Common myeloid progenitor, CD34-positive (primary cell): ENCODE results near the gene RAPGEF6.

Source experiments
- CTCF ChIA-PET: fragments of 350-600 bp; sonication (Branson Sonifier 250); formaldehyde crosslinking; loops from one replicate; lab custom pipeline; 2021; ENCODE audit warnings: antibody characterized with exemption; lab: Charles Lee
- POLR2A ChIA-PET: fragments of 350-600 bp; sonication (Branson Sonifier 250); formaldehyde crosslinking; loops from one replicate; lab custom pipeline; 2021; ENCODE audit warnings: antibody characterized with exemption; lab: Charles Lee
- DNase-seq, 3 donors: peaks; one replicate each; pipeline versions ENCODE4 v3.0.0 to v3.0.0-alpha.2; 2013
- H3K27ac ChIP-seq, 2 experiments: 1 replicate in 1 of 2; 2 replicates in 1 of 2; pipeline ENCODE4 v1.7.0; 2013; ENCODE audit warnings: inconsistent platforms in 2 of 2, low read length in 2 of 2, mild to moderate bottlenecking in 2 of 2, low read depth in 1 of 2, moderate library complexity in 1 of 2; ENCODE audit not compliant: severe bottlenecking in 2 of 2, insufficient read depth in 1 of 2, poor library complexity in 1 of 2
- H3K27me3 ChIP-seq, 5 experiments: replicated peaks in 2 of 5; 1 replicate in 3 of 5; 2 replicates in 2 of 5; pipeline versions ENCODE4 v1.6.1 to v1.7.0; 2013; ENCODE audit warnings: low read length in 4 of 5, mild to moderate bottlenecking in 2 of 5, moderate library complexity in 2 of 5, inconsistent platforms in 1 of 5; ENCODE audit not compliant: insufficient read depth in 5 of 5, control insufficient read depth in 4 of 5
- H3K36me3 ChIP-seq, 4 experiments: 1 replicate in 2 of 4; 2 replicates in 2 of 4; pipeline versions ENCODE4 v1.6.1 to v1.7.0; 2013; ENCODE audit warnings: low read length in 3 of 4, control low read depth in 1 of 4, mild to moderate bottlenecking in 1 of 4; ENCODE audit not compliant: control insufficient read depth in 4 of 4, insufficient read depth in 4 of 4
- H3K4me1 ChIP-seq, 4 experiments: 1 replicate in 3 of 4; 2 replicates in 1 of 4; pipeline versions ENCODE4 v1.6.1 to v1.7.1; 2013; ENCODE audit warnings: low read length in 3 of 4, mild to moderate bottlenecking in 3 of 4, control low read depth in 1 of 4, inconsistent platforms in 1 of 4, moderate library complexity in 1 of 4; ENCODE audit not compliant: control insufficient read depth in 4 of 4, insufficient read depth in 4 of 4; ENCODE audit errors: control extremely low read depth in 1 of 4
- H3K4me3 ChIP-seq, 7 experiments: 1 replicate in 4 of 7; 2 replicates in 3 of 7; pipeline versions ENCODE4 v1.5.1 to v1.7.0; 2013; ENCODE audit warnings: mild to moderate bottlenecking in 7 of 7, low read length in 6 of 7, moderate library complexity in 6 of 7, inconsistent platforms in 2 of 7, low read depth in 2 of 7, control low read depth in 1 of 7; ENCODE audit not compliant: insufficient read depth in 4 of 7, control insufficient read depth in 1 of 7; ENCODE audit errors: extremely low read depth in 1 of 7
- H3K9me3 ChIP-seq, 5 experiments: 1 replicate in 4 of 5; 2 replicates in 1 of 5; pipeline versions ENCODE4 v1.6.1 to v1.7.1; 2013; ENCODE audit warnings: low read length in 4 of 5, mild to moderate bottlenecking in 2 of 5, inconsistent platforms in 1 of 5, low read depth in 1 of 5, moderate library complexity in 1 of 5; ENCODE audit not compliant: control insufficient read depth in 4 of 5, insufficient read depth in 2 of 5; ENCODE audit errors: control extremely low read depth in 1 of 5
- WGBS: methylation state at CpG from one replicate; pipeline ENCODE4 v1.1.5; 2013; ENCODE audit not compliant: insufficient coverage; 5-methylcytosine and 5-hydroxymethylcytosine counted together

RAPGEF6 gene

DNA sequence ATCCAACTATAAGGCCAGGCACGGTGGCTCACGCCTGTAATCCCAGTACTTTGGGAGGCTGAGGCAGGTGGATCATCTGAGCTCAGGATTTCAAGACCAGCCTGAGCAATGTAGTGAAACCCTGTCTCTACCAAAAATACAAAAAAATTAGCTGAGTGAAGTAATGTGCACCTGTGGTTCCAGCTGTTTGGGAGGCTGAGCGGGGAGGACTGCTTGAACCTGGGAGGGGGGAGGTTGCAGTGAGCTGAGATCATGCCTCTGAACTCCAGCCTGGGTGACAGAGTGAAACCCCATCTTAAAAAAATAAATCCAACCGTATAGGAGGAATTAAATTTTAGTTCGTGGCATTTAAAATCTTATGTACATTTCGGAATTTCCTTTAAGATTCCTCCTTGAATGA is 247.8 kb downstream of the RAPGEF6 start:
- Histone ChIP-seq H3K27ac (no peak overlapping the region), H3K9me3 (no peaks in the 10 kb centered on the region), H3K4me3 (no peak overlapping the region), H3K27me3 (no peaks in the 10 kb centered on the region), H3K36me3 (peaks cover 16 to 50% (median 29%) of the 10 kb centered on the region in 4 experiments), H3K4me1 (peaks cover 17 to 41% (median 27%) of the 10 kb centered on the region in 4 experiments)
- CTCF ChIA-PET, result interaction anchor here (0.7 to 10.8 kb wide), 3 partner anchors 125 to 226 kb away, joined by 3 to 95 read pairs (median 3); partner anchors contain the start of gene CDC42SE2
- POLR2A ChIA-PET, result no interaction called here
- DNase-seq, result no peak
- 98% methylated on average over 5 of the region's 6 CpGs for WGBS

DNA sequence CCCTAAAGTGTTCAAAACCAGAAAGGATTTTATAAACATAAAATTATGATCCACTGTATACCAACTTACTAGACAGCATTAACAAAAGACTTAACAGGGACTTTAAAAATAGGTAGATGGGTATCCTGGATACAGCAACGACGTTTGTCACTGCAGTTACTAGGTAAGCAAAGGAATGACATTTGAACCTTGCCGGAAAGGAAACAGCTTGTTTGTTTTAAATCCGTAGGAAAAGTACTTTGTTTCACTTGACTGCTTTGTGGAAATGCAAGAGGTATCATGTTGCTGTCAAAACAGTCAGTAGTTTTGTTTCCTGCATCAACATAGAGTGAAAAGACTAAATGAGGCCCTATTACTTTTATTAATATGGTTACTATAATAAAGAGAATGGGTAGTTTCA is 248.2 kb downstream of the RAPGEF6 start:
- H3K36me3 ChIP-seq, result peaks cover 12 to 45% (median 26%) of the 10 kb centered on the region in 4 experiments
- H3K9me3 ChIP-seq, result no peaks in the 10 kb centered on the region
- DNase-seq, result no peak
- 76% methylated on average over 4 of the region's 4 CpGs for WGBS
- H3K4me3 ChIP-seq, result no peak overlapping the region
- ChIA-PET CTCF (interaction anchor here (1.0 to 10.8 kb wide), 3 partner anchors 125 to 226 kb away, joined by 3 to 95 read pairs (median 3); partner anchors contain the start of gene CDC42SE2), POLR2A (no interaction called here)
- peaks cover 21 to 46% (median 32%) of the 10 kb centered on the region in 4 experiments for H3K4me1 ChIP-seq
- H3K27me3 ChIP-seq, result no peaks in the 10 kb centered on the region
- H3K27ac ChIP-seq, result no peak overlapping the region

DNA sequence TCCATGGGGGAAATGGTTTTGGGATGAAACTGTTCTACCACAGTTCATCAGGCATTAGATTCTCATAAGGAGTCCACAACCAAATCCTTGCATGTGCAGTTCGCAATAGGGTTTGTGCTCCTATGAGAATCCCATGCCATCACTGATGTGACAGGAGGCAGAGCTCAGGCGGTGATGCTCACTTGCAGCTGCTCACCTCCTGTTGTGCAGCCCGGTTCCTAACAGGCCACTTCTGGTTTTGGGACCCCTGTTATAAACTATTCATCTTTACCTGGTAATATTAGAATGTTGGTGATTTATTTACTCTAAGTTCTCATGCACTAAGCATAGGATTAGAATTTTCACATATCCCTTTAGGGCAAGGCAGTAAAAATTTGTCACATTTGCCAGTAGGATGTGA is 248.9 kb downstream of the RAPGEF6 start:
- H3K4me3 ChIP-seq, result no peak overlapping the region
- WGBS, result 100% methylated on average over 1 of the region's 3 CpGs
- peaks cover 25 to 52% (median 37%) of the 10 kb centered on the region in 4 experiments for H3K4me1 ChIP-seq
- no peak overlapping the region for H3K27ac ChIP-seq
- no peaks in the 10 kb centered on the region for H3K27me3 ChIP-seq
- H3K9me3 ChIP-seq, result no peaks in the 10 kb centered on the region
- ChIA-PET CTCF (interaction anchor here (1.0 to 10.8 kb wide), 4 partner anchors 22 to 225 kb away, joined by 3 to 95 read pairs (median 3); partner anchors contain the start of gene CDC42SE2), POLR2A (no interaction called here)
- peaks cover 8 to 42% (median 26%) of the 10 kb centered on the region in 4 experiments for H3K36me3 ChIP-seq
- no peak for DNase-seq

DNA sequence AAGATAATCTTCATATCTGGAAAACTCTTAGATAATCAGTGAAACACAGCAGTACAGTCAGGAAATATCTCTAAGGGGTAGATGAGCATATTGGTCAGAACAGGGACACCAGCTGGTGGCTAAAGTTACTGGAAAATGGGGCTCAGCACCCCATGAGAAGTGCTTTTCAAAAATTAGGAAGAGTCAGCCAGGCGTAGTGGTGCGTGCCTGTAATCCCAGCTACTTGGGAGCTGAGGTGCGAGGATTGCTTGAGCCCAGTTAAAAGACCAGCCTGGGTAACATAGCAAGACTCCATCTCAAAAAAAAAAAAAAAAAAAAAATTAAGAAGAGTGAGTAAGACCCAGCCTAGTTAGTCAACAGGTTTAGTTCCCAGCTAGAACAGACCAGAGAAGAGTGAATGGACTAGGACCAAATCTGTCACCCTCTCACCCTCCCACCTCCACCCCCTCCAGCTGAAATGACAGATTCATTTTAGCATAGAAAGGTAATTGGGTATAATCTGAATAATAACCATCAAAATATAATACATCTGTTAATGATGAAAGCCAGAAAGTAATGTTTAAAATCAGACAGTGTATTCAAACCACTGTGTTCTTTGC is 250.3 kb downstream of the RAPGEF6 start:
- no peaks in the 10 kb centered on the region for H3K9me3 ChIP-seq
- ChIA-PET POLR2A (no interaction called here), CTCF (interaction anchor here (0.6 to 10.8 kb wide), 6 partner anchors 11 to 229 kb away, joined by 3 to 95 read pairs (median 5); partner anchors contain the start of gene CDC42SE2)
- peak overlapping the region in 1 of 2 experiments; percentile 75 for H3K27ac ChIP-seq
- peak overlapping the region in 1 of 7 experiments; percentile 41 for H3K4me3 ChIP-seq
- no peaks in the 10 kb centered on the region for H3K27me3 ChIP-seq
- H3K36me3 ChIP-seq, result peaks cover 8 to 29% (median 22%) of the 10 kb centered on the region in 4 experiments
- H3K4me1 ChIP-seq, result peaks cover 34 to 62% (median 49%) of the 10 kb centered on the region in 4 experiments
- 93% methylated on average over 2 of the region's 3 CpGs for WGBS
- no peak for DNase-seq

DNA sequence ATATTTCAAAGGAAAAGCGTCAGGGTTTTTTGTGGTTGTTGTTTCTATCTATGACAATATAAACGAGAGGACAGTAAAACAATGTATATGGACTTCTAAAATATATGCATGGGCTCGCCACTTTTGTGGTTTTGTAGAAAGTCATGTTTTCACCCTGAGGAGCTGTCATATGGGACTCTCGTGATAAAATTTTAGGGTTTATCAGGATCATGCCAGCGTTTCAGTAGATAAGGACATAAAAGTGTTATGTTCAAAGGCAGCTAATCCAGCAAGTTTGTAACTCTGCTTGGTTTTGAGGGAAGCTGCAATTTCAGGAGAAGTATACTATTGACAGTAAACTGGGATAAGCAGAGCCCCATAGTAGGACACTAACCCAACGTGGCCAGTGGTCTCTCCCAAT is 250.9 kb downstream of the RAPGEF6 start:
- CTCF ChIA-PET, result interaction anchor here (0.7 to 10.8 kb wide), 5 partner anchors 11 to 122 kb away, joined by 3 to 95 read pairs (median 7); partner anchors contain the start of gene CDC42SE2
- peak overlapping the region in 1 of 2 experiments; percentile 75 for H3K27ac ChIP-seq
- peak in 2 of 3 donors; percentile 39 to 58 for DNase-seq
- H3K4me1 ChIP-seq, result peaks cover 35 to 62% (median 51%) of the 10 kb centered on the region in 4 experiments
- H3K27me3 ChIP-seq, result no peaks in the 10 kb centered on the region
- H3K9me3 ChIP-seq, result no peaks in the 10 kb centered on the region
- H3K36me3 ChIP-seq, result peaks cover 8 to 26% (median 22%) of the 10 kb centered on the region in 4 experiments
- whole genome bisulfite sequencing, result 27% methylated on average over 3 of the region's 6 CpGs
- POLR2A ChIA-PET, result interaction anchor here (0.8 kb wide), 1 partner anchor 80 kb away, joined by 3 read pairs; no protein-coding TSS in a partner anchor
- peak overlapping the region in 2 of 7 experiments; percentile 30 to 41 for H3K4me3 ChIP-seq

DNA sequence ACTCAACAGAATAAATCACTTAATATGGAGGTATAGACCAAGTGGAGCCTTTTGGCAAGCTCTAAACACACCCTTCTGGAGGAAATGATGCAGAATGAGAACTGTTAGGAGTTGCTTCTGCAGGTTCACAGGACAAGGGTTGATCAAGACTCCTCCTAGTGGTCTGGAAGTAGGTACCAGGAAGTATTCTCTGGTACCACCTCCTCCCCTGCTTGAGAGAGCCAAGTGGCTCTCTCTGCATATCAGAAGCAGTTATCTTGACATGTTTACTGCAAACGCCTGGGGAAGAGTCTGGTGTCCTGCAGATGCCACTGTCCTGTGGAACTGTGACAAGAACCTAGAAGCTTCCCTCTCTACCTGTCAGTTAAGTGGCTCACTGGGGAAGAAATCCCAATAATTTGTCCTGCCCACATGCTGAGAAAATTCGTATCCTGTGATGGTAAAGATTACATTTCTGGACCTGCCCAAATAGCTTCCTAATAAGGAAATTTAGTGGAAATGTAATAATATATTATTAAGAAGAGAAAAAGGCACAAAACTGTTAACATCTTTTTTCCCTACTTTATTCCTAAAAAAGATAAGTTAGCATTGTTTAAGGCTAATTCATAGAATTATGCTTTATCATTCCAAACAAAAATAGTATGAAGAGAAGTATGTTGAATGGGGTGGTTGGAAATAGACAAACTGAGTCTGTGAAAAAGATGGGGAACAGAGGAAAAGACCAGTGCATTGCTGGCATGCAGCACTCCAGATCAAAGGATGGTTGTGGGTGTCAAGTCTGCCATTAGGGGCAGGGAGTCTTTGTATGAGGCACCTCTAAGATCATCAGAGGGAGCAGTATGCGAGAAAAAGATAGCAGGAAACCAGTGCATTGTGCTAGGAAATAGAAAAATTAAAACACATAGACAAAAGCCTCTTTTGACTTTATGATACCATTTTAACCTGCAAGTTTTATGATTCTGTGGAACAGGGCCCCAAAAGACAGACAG is 252.3 kb downstream of the RAPGEF6 start:
- H3K4me1 ChIP-seq, result peaks cover 44 to 71% (median 64%) of the 10 kb centered on the region in 4 experiments
- CTCF ChIA-PET, result interaction anchor here (0.7 to 10.8 kb wide), 40 partner anchors 8 to 273 kb away, joined by 3 to 95 read pairs (median 4); partner anchors contain the start of genes CDC42SE2 and HINT1

More for the DNA sequence above, 252.3 kb downstream of the RAPGEF6 start:
- no peaks in the 10 kb centered on the region for H3K27me3 ChIP-seq
- H3K9me3 ChIP-seq, result no peaks in the 10 kb centered on the region
- H3K36me3 ChIP-seq, result peaks cover 8 to 22% (median 19%) of the 10 kb centered on the region in 4 experiments
- H3K4me3 ChIP-seq, result peak overlapping the region in 1 of 7 experiments; percentile 41
- WGBS, result 17% methylated on average over 1 of the region's 3 CpGs
- H3K27ac ChIP-seq, result peak overlapping the region; percentile 99
- POLR2A ChIA-PET, result interaction anchor here (0.7 to 1.7 kb wide), 4 partner anchors 102 to 219 kb away, joined by 3 to 7 read pairs (median 5); partner anchors contain the start of gene CDC42SE2
- DNase-seq, result peak; percentile 85 to 94 (median 92)
